Prostate gland (tissue), 2 donors: ENCODE data around the gene PECR. TPM values are rescaled to one million over a fixed set of nuclear protein-coding genes. Genes with fewer than 3 reads are reported as not detected.

Experiments used
- DNase-seq: peaks from one replicate; pipeline ENCODE4 v3.0.0-alpha.2; 2019; ENCODE audit warnings: low spot score
- H3K27ac ChIP-seq, 2 donors: fragments of 200-600 bp; sonication (generic); 2 replicates each; pipeline ENCODE4 v1.5.1; 2017 to 2019
- H3K27me3 ChIP-seq: fragments of 200-600 bp; sonication (generic); replicated peaks from 2 replicates; pipeline ENCODE4 v1.5.1; 2019; ENCODE audit not compliant: insufficient read depth
- H3K36me3 ChIP-seq, 2 donors: fragments of 200-600 bp; sonication (generic); 1 replicate in 1 of 2; 2 replicates in 1 of 2; pipeline versions ENCODE4 v1.5.1 to v1.8.1; 2017 to 2019
- H3K4me1 ChIP-seq: fragments of 200-600 bp; sonication (generic); replicated peaks from 2 replicates; pipeline ENCODE4 v1.5.1; 2019
- H3K4me3 ChIP-seq, 2 donors: fragments of 200-600 bp; sonication (generic); 2 replicates each; pipeline ENCODE4 v1.5.1; 2017 to 2019
- H3K9me3 ChIP-seq: fragments of 200-600 bp; sonication (generic); 2 replicates; pipeline ENCODE4 v1.5.1; 2017
- CTCF ChIP-seq, 4 experiments: fragments of 200-600 bp in 2 of 4; fragments of 450-650 bp in 2 of 4; sonication (generic) in 2 of 4; IDR thresholded peaks; 1 replicate in 3 of 4; 2 replicates in 1 of 4; pipeline ENCODE4 v1.5.1; 2016 to 2019; ENCODE audit warnings: antibody characterized with exemption in 4 of 4, mild to moderate bottlenecking in 2 of 4, moderate library complexity in 2 of 4
- POLR2A ChIP-seq: fragments of 450-650 bp; IDR thresholded peaks from one replicate; pipeline ENCODE4 v1.6.1; 2016; ENCODE audit warnings: antibody characterized with exemption, mild to moderate bottlenecking
- POLR2AphosphoS5 ChIP-seq: sonication (generic); formaldehyde crosslinking; IDR thresholded peaks from one replicate; pipeline ENCODE4 v1.6.1; 2017; ENCODE audit warnings: antibody characterized with exemption
- WGBS: methylation state at CpG from one replicate; pipeline ENCODE4 v1.1.5; 2018; 5-methylcytosine and 5-hydroxymethylcytosine counted together
- intact Hi-C: fragments of 100-400 bp; cut with DNase I; formaldehyde crosslinking; loops from one replicate; pipeline ENCODE4 v1.14.2; 2022
- total RNA-seq, 2 donors: library from RNA; depleted of rRNA; stranded (reverse); fragments of >200 nt; gene quantifications; one replicate each; pipeline ENCODE4 v1.1.0, GENCODE V29; 2016

PECR gene
- total RNA-seq, 2 donors from 2014 or later, result 6.9 to 16.3 TPM

GRCh38 chr2:216049452-216049851, 32.2 kb downstream of the PECR start:
- no peaks in the 10 kb centered on the region for H3K4me1 ChIP-seq
- no peaks in the 10 kb centered on the region for H3K9me3 ChIP-seq
- TF ChIP-seq POLR2A, result no peak
- no peak for TF ChIP-seq CTCF (IDR thresholded peaks at IDR 0.05)
- no peak for TF ChIP-seq POLR2AphosphoS5
- no peak overlapping the region for H3K4me3 ChIP-seq
- DNase-seq, result no peak
- no peaks in the 10 kb centered on the region for H3K27me3 ChIP-seq
- intact Hi-C loops, result no loop called here
- H3K36me3 ChIP-seq, result no peaks in the 10 kb centered on the region
- WGBS, result 53% methylated on average over 2 of the region's 2 CpGs
- no peak overlapping the region for H3K27ac ChIP-seq

- H3K27ac ChIP-seq, result no peak overlapping the region
- H3K36me3 ChIP-seq, result no peaks in the 10 kb centered on the region
- no peak for DNase-seq
- intact Hi-C loops, result no loop called here
- TF ChIP-seq CTCF (IDR thresholded peaks at IDR 0.05) (no peak), POLR2AphosphoS5 (no peak)
- H3K9me3 ChIP-seq, result no peaks in the 10 kb centered on the region
- no peaks in the 10 kb centered on the region for H3K27me3 ChIP-seq
- no peaks in the 10 kb centered on the region for H3K4me1 ChIP-seq
- WGBS, result 67% methylated on average over 2 of the region's 2 CpGs
- H3K4me3 ChIP-seq, result no peak overlapping the region
Measured at GRCh38 chr2:216047397-216047796, 34.2 kb downstream of the PECR start.

GRCh38 chr2:216044883-216045486, 36.6 kb downstream of the PECR start:
- no peaks in the 10 kb centered on the region for H3K9me3 ChIP-seq
- intact Hi-C loops, result no loop called here
- no peak for DNase-seq
- TF ChIP-seq POLR2AphosphoS5 (no peak), CTCF (IDR thresholded peaks at IDR 0.05) (no peak), POLR2A (no peak)
- no peak overlapping the region for H3K4me3 ChIP-seq
- 75% methylated on average over 5 of the region's 5 CpGs for WGBS
- H3K36me3 ChIP-seq, result no peaks in the 10 kb centered on the region
- H3K27me3 ChIP-seq, result no peaks in the 10 kb centered on the region
- H3K27ac ChIP-seq, result no peak overlapping the region
- H3K4me1 ChIP-seq, result no peaks in the 10 kb centered on the region

GRCh38 chr2:216043949-216044348, 37.7 kb downstream of the PECR start:
- TF ChIP-seq POLR2A, result no peak
- TF ChIP-seq CTCF (IDR thresholded peaks at IDR 0.05), result no peak
- no peak for TF ChIP-seq POLR2AphosphoS5
- DNase-seq, result no peak
- no peak overlapping the region for H3K4me3 ChIP-seq
- H3K27me3 ChIP-seq, result no peaks in the 10 kb centered on the region
- intact Hi-C loops, result no loop called here
- WGBS, result 97% methylated on average over 5 of the region's 5 CpGs
- no peak overlapping the region for H3K27ac ChIP-seq
- no peaks in the 10 kb centered on the region for H3K4me1 ChIP-seq
- H3K36me3 ChIP-seq, result no peaks in the 10 kb centered on the region
- H3K9me3 ChIP-seq, result no peaks in the 10 kb centered on the region

GRCh38 chr2:216041438-216041837, 40.2 kb downstream of the PECR start:
- H3K27ac ChIP-seq, result no peak overlapping the region
- 98% methylated on average over 2 of the region's 2 CpGs for WGBS
- no peaks in the 10 kb centered on the region for H3K27me3 ChIP-seq
- no peak for DNase-seq
- H3K4me1 ChIP-seq, result no peaks in the 10 kb centered on the region
- no peak overlapping the region for H3K4me3 ChIP-seq
- no peaks in the 10 kb centered on the region for H3K36me3 ChIP-seq
- no peak for TF ChIP-seq CTCF (IDR thresholded peaks at IDR 0.05)
- TF ChIP-seq POLR2AphosphoS5, result no peak
- no peak for TF ChIP-seq POLR2A
- H3K9me3 ChIP-seq, result no peaks in the 10 kb centered on the region
- intact Hi-C loops, result no loop called here
